Measurements from ENCODE around the gene CFAP20.

CFAP20 gene

DNA sequence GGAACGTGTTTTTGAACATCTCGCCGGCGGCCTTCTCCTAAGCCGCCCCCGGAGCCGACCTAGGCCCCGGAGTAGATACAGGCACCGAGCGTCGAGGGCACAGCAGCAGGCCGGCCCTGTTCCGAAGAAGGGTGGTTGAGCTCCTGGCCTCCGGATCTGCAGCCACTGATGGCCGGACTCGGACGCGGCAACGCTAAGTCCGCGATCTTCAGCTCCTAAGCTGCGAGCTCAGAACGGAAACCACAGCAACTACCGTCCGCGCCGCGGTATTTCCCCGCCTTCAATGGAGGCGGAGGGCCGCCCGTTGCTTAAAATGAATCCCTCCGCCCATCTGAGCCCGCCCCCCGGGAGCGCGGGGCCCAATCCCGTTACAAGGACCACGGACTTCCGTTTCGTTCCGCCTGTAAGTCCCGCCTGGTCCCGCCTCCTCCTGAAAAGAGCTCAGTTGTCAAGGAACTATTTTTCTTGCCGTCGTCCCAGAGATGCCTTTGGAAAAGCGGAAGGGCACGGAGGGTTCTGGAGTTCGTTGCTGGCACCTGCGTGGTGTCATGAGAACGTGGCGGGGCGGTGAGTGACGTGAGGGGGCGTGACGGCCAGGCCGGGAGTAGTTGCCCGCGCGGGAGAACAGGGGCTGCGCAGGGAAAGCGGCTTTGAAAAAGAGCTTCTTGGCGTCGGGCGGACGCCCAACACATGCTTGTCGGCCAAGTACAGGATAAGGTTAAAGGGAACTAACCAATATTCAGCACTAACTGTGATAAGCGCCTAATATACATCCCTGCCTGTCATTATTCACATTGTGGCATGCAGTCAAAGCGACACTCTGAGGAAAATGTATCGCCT lies at the start of gene CFAP20:
Gene CFAP20 (minus strand): TSS at position 285 of the 840 bp plus-strand sequence. CDS start 266 bp downstream, at position 19.
- DNase-seq (ENCODE audit: low read depth in 2 of 2) = peak; percentile 96

DNA sequence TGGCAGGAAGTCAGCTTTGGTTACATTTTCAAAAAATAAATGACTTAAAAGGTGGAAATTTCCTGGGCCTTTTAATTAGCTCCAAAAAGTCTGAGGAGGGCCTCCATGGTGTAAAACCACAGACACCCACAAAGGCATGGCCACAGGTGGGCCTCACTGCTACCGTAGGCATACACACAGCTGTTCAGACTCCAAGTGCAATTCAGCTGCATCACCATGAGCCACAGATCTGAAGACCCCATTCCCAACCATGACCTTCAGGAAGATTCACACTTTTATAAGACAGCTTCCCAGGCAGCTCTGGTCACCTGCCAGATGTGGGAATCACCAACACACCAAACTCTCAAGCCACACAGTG lies 48.2 kb upstream of the CFAP20 start:
- no peak for DNase-seq (ENCODE audit: low read depth in 2 of 2)

DNA sequence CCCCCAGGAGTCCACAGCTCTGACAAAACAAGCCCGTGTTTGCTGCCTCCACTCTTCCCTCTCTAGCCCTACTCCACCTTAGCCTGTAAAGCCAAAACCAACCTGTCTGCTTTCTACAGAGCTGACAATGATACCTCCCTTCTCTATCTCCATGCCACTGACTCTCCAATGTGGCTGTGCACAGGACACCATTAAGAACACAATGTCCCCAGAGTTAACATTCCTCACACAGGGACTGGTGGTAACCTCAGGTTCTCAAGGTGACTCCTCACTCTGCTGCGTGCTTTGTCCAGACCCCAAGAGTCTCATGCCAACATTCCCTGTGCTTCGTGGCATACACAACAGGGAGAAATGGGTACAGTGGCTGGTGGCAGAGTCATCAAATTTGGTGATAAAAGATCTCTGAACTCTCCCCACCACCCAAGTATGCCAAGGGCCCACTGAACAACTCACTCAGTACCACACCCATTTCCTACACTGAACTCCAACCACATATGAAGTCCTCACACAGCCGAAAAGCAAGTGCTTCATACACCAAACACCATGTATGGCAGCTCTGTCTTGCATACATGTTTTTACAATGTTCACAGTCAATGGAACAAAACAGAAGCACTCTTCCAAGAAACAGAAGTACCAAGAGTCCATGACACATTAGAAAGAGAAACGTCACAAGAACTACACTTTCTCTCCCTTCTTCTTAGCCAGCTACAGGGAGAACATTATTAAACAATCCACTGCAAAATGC lies 47.6 kb upstream of the CFAP20 start:
- no peak for DNase-seq (ENCODE audit: low read depth in 2 of 2)

DNA sequence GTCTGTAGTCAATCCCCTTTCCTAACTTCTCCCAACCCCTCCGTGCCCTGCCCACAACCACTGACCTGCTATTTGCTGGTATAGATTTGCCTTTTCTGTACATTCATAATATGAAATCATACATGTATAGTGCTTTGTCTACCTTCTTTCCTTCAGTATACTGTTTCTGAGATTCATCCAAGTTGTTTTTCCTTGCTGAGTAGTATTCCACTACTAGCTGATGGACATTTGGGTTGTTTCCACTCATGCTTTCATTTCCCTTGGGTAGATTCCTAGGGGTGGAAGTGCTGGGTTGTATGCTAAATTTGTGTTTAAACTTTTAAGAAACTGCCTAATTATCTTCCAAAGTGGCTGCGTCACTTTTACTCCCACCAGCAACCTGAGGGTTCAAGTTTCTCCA lies 41.0 kb upstream of the CFAP20 start:
- DNase-seq (ENCODE audit: low read depth in 2 of 2) = no peak

DNA sequence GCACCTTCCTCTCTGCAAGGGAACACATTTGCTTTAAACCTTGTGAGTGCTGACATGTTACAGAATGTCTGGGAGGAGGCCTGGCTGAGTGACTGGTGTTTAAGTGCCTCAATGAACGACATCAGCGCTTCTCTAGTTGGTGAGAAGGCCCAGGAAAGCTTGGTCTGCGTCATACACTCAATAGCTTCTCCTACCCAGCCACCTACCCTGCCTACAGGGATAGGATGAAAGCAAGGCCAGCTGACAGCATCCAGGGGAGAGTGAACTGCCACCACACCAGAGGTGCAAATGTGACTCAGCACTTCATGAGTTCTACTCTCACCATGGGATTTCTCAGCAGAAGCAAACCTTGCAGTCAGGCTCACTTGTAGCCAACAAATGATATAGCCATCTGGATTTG lies 31.7 kb upstream of the CFAP20 start:
- no peak for DNase-seq (ENCODE audit: low read depth in 2 of 2)

DNA sequence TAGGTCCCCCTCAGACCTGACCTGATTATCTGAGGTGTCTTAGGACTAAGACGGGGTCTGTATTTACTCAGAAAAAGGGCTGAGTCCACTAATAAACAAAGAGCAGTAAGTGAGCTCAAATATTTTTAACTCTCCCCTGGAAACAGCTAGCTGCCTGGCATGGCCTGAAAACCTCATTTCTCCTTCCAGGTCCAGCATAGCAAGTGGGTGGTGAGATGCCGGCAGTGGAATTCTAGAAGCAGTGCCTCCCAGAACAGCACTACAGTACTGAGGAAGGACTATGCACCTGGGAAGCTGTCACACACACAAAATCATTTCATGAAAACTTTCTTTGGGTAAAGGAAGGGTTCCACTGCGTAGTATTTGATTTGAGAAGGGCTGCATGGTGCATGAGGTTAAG lies 29.5 kb upstream of the CFAP20 start:
- DNase-seq (ENCODE audit: low read depth in 2 of 2) = no peak

DNA sequence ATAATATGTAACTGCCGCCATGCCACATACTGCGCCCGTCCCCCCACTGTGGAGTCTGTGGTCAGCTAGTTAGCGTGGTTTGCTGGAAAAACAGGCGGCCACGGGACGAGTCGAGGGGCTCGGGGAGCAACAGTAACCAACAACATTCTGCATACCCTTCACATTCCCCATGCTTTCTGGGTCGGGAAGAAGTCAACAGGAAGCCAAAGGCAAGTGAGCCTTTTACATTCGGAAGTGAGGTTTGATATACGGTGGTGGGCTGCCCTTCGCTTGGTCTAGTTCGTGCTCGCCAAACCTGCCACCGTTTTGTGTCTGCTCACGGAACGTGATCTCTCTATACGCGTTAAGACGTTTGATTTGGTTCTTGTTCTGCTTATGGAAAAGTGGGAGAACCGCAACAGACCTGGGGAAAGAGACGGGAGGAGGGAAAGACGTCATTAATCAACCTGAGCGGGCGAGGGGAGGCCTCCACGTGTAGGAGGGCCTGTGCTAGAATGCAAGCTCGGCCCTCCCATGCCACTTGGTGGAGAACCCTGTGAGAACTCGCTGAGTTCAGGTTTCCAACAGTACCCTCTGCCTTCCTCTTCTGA lies 28.9 kb upstream of the CFAP20 start:
- no peak for DNase-seq (ENCODE audit: low read depth in 2 of 2)

DNA sequence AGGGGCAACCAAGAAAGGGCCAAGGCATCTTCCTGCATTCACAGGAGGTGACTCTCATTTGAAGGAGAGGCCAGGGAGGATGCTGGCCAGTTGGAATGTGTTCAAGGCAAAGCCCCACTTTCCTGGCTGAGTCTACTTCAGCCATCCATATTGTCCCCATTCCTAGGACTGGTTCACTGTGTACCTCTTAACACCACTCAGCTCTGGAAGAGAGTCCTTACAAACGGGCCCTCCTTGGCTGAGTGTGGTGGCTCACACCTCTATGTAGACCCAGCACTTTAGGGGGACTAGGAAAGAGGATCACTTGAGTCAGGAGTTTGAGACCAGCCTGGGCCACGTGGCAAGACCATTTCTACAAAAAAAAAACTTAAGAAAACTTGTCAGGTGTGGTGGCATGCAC lies 28.1 kb upstream of the CFAP20 start:
- no peak for DNase-seq (ENCODE audit: low read depth in 2 of 2)

DNA sequence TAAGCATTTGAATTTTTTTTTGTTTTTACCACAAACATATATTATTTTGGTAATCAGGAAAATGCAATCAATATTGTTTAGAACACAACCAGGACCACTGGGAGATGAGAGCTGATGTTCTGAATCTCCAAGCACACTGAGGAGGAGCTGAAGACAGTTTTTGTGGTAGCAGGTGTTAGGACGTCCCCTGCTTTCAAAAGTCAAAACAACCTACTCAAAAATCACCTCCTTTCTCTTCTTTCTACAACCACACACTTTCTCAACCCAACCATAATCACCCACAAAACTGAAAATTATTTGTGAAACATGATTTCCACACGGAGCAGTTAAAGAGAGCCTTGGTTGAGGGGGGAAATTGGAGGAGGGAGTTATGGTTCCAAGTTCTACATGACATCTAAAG lies 26.7 kb upstream of the CFAP20 start:
- no peak for DNase-seq (ENCODE audit: low read depth in 2 of 2)

DNA sequence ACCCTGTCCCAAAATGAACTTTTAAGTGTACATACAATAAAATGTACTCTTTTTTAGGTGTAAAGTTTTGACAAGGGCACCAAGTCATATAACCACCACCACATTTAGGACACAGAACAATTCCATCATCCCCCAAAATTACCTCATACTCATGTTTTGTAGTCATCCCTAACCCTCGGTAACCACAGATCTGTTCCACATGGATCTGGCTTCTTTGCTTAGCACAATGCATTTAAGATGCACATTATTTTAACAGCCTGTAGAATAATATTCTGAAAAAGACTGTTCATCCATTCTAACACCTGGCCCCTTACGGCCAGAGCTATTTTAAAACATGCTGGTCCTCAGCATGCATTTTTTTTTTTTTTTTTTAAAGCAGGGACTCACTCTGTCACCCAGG lies 25.2 kb upstream of the CFAP20 start:
- no peak for DNase-seq (ENCODE audit: low read depth in 2 of 2)

DNA sequence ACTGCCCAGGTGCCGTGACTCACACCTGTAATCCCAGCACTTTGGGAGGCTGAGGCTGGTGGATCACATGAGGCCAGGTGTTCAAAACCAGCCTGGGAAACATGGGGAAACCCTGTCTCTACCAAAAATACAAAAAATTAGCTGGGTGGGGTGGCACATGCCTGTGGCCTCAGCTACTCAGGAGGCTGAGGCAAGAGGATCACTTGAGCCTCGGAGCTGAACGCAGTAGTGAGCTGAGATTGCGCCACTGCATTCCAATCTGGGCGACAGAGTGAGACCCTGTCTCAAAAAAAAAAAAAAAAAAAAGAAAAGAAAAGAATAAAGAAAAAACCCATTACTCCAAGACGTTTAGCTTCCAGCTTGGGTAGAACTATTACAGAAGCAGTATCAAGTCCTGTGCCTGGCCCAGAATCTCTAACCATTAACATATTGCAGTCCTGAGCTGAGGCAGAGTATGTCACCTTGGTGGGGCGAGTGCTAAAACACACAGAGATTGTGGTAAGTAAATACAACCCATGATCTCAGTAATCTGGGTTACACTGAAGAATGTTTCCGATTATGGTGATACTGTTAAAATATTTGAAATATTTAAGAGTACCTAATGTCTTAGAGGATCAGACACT lies 23.2 kb upstream of the CFAP20 start:
- DNase-seq (ENCODE audit: low read depth in 2 of 2) = no peak

DNA sequence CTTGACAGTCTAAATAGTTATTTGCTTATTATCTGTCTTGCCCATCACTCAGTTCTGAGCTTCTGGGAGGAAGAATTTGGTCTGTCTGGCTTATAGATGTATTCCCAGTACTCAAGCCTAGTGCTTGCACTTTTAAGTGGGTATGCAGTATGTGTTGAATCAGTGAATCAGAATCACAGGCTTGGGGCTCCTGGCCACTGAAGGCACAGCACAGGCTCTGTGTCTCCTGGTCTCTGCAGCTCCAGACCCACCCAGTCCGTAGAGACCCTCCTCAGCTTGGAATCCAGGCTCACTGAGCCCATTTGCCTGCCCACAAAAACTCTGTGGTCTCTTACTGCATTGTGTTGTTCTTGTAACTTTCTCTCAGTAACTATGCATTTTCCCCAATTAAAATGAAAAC lies 19.3 kb upstream of the CFAP20 start:
- no peak for DNase-seq (ENCODE audit: low read depth in 2 of 2)

DNA sequence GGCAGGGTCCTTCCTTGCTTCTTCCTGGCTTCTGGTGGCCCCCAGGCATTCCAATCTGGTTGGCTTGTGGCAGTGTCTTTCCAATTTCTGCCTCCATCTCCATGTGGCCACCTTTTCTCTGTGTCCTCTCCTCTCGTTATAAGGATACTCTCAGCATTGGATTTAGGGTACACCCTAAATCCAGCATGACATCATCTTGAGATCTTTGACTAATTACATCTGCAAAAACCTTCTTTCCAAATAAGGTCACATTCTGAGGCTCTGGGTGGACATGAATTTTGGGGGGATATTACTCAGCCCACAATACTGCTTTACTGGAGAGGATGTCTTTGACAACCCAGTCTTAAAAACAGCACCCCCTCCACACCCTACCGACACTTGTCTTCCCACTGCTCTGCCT lies 18.9 kb upstream of the CFAP20 start:
- DNase-seq (ENCODE audit: low read depth in 2 of 2) = no peak

DNA sequence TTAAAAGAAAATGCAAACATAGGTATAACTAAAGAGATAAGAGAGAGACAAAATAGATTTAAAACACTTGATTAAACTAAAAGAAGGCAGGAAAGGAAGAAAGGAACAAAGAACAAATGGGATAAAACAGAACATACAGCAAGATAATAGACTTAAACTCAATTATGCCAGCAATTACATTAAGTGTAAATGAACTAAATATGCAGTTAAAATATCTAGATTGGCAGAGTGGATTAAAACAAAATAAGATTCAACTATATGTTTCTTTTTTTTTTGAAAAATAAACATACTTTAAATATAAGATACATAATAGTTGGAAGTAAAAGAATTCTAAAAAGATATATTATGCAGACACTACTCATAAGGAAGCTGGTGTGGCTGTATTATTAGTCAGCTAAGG lies 9.7 kb upstream of the CFAP20 start:
- no peak for DNase-seq (ENCODE audit: low read depth in 2 of 2)

DNA sequence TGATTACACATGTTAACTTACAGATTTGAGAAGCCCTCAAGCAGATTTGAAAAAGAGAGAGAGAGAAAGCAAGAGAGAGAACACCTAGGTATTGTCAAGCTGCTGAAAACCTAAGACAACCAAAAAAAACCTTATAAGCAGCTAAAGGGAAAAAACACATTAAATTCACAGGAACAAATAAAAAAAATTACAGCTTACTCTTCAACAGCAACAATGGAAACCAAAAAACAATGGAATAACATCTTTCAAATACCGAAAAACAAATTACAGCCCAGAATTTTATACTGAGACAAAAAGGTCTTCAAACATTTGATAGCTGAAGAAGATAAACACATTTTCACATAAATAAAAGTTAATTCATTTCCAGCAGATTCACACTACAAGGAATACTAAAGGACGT lies 8.4 kb upstream of the CFAP20 start:
- no peak for DNase-seq (ENCODE audit: low read depth in 2 of 2)

DNA sequence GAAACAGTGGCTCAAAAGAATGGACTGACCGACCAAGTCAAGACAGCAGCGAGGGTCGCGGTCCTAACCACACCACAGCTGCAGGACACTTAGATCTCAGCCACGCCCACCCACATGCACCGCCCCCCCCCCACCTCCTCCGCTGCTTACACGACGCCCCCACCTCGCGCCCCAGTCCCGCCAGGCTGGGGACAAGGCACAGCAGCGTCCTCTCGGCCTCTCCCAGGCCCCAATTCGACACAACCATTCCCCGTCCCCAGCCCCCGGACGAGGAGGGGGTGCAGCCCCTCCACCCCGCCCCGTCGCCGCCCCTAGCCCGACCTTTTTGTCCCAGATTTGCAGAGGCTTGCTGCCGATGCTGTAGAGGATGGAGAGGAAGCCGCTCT lies 477 bp downstream of the CFAP20 start:
- DNase-seq (ENCODE audit: low read depth in 2 of 2) = no peak

DNA sequence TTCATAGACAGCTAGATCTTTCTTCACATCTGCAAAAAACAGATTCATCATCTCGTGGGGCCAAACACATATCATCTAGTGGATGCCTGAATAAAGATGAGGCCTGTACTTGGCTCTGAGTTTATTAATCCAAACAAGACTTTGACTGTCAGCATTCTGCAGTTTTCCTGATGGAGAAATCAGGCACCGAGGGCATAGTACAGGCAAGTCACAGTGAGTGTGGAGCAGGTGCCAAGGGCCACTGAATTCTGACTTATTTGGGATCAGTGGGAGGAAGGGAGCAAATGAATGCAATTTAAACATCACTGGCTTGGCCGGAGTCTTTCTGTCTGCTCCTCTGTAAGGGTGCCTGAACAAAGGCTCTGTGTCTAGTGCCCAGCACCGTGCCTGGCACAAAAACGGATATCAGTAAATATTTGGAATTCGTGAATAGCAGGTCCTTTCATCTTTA lies 975 bp downstream of the CFAP20 start:
- DNase-seq (ENCODE audit: low read depth in 2 of 2) = no peak

DNA sequence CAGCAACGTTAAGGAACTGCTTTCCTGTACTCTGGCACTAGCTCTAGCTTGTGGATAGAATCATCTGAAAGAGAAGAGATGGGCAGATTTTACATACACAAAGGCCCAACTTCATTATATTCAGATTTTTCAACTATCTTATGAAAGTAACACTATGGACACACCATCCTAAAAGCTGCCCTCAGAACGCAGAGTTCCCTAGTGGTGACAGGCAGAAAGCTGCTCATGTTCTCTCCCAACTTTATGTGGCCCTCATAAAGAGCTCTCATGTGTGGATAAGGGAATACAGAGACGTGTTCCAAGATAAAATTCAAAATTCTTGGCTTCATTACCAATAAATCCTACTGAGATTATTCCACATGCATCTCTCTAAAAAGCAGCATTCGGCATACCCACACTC lies 1.5 kb downstream of the CFAP20 start:
- no peak for DNase-seq (ENCODE audit: low read depth in 2 of 2)

DNA sequence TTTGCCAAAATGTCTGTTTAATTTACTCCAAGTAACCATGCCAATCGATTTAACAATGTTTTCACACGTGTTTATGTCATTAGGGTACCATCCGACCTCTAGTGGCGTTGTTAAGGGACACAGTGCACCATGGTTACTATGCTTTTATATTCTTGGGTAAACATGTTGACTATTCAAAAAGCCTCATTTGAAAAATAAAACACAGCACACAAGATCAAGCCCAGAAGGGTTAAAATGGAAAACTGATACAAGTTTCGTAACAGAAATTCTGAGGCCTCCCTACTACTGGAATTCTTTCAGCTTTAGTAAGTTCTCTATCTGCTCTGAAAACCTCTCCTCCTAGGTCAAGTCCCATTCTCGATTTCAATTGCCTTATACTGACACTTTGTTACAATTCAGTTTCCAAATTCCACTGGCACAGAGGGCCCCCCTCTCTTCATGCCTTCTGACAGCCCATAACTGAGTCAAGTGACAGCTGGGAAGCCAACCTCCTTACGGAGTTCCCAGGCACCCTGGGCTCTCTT lies 2.1 kb downstream of the CFAP20 start:
- DNase-seq (ENCODE audit: low read depth in 2 of 2) = no peak

DNA sequence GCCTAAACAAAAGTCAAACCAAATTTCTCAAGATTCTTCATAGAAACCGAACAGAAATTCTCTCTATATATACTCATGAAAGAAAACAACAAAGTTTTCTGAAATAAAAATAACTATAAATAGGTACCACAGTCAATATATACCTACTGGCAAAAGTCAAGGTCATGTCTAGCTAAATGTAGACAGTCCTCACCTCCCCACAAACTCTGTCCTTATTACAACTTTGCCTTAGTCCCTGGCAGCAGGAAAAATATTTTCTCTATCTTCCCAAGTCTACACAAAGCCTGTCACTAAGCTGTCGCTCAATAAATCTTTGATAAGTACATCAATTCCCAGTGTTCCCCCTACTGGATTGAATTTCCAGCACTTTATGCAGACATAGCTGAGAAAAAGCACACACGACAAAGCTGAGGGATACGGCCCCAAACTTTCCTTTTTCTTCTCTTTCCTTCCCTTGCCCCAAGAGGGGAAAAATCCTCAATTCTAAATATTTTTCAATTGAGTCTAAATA lies 2.7 kb downstream of the CFAP20 start:
- DNase-seq (ENCODE audit: low read depth in 2 of 2) = no peak

DNA sequence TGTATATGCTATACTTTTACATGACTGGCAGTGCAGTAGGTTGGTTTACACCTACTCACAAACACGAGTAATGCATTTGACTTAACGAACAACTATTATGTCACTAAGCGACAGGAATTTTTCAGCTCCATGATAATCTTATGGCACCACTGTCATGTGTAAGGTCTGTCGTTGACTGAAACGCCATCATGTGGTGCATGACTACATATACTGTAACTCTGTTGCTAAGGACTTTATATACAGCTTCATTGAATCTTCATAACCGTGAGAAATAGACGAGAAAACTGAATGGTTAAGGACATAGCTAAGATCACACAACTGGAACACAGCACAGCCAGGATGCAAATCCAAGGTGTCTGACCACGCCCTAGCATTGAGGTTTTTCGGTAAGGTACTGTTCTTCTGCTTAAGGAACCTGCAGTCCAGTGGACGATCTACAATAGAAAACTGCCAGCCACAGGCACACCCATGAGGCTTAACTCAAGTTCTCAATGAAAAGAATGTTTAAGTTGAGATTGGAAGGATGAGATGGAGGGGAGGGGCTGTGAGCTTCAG lies 3.3 kb downstream of the CFAP20 start:
- DNase-seq (ENCODE audit: low read depth in 2 of 2) = no peak

DNA sequence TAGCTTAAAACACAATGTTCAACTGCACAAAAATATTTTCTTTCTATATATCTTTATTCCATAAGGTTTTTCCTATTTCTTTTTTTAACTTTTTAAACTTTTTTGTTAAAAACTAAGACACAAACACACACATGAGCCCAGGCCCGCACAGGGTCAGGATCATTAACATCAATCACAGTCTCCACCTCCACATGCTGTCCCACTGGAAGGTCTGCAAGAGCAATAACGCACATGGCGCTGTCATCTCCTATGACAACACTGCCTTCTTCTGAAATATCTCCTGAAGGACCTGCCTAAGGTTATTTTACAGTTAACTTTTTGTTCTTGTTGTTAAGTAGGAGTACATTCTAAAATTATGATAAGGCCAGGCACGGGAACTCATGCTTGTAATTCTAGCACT lies 4.1 kb downstream of the CFAP20 start:
- DNase-seq (ENCODE audit: low read depth in 2 of 2) = no peak

Measured in stimulated activated CD4-positive, alpha-beta T cell treated with anti-CD3 and anti-CD28 coated beads, Interleukin-15, amount 100 ng/mL, for 48 hours (primary cell).